Measurements from ENCODE around the gene MICAL1.
"Not testable (repeated sequence)": the region's sequence is repeated elsewhere in the genome, so short reads cannot be mapped to it uniquely, and the experiment has no call there.

Gene MICAL1

DNA sequence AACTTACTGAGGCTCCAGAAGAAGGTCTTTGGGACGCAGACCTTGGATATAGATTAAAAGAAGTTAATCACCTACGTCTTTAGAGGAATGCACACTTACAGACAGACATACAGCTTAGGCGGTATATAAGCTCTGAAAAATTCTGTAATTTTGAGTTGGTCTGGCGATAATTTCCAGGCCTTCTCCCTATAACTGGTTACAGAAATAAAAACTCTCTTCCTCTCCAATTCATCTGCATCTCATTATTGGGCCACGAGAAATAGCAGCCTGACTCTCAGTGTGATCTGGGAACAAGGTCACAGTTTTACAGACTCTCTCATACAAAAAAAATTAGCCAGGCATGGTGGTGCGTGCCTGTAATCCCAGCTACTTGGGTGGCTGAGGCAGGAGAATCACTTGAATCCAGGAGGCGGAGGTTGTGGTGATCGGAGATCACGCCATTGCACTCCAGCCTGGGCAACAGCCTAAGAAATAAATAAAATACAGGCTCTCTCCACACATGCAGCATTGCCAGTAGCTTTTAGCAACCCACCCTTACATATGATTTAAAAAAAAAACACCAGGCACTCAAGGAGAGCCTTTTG is 22.7 kb upstream of the MICAL1 start:
- in situ Hi-C loops (cut with MboI; ENCODE audit: low sequenced_read_pairs): no loop called here

DNA sequence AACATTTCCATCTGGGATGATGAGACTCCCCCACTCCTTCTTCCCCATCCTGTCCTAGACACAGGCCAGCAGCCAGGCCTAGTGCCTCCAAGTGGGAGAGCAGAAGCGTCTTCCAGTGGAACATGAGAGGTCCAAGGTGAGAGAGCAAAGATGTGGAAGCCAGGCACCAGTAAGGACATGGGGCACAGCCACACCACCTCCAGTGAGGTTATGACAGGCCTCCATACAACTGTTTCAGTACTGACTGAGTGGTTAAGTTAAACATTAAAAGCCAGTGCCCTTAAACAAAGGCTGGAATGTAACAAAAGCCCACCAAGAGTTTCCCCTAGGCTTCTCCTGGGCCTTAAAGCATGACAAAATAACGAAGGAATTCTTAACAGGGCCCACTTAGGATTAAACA is 22.2 kb upstream of the MICAL1 start:
- in situ Hi-C loops (cut with MboI; ENCODE audit: low sequenced_read_pairs): no loop called here

DNA sequence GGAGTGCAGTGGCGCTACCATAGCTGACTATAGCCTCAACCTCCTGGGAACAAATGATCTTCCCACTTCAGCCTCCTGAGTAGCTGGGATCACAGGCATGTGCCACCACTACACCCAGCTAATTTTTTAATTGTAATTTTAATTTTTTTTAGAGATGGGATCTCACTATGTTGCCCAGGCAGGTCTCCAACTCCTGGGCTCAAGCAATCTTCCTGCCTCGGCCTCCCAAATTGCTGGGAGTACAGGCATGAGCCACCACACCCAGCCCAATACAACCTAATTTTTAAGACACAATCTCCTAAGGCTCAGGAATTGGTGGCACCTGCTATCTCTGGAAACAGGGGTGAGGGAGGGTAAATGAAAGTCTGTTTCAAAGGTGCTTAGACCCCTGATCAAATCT is 21.6 kb upstream of the MICAL1 start:
- in situ Hi-C loops (cut with MboI; ENCODE audit: low sequenced_read_pairs): no loop called here

DNA sequence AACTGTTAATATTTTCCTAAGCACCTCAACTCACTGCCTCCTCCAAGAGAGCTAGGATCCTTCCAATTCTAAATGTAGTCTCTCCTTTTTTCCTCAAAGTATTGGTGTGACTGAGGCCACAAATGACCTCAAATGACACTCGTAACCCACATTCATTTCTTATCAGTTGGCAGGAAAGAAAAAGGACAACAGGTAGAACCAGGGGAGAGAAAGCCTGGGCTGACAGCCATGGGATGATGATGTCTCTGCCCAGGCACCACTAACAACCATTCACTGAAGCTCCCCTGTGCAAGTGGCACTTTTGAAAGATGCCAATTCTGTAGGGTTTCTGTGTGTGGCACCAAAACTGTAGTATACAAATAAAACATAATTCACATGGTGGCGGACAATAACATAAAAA is 20.1 kb upstream of the MICAL1 start:
- in situ Hi-C loops (cut with MboI; ENCODE audit: low sequenced_read_pairs): no loop called here

DNA sequence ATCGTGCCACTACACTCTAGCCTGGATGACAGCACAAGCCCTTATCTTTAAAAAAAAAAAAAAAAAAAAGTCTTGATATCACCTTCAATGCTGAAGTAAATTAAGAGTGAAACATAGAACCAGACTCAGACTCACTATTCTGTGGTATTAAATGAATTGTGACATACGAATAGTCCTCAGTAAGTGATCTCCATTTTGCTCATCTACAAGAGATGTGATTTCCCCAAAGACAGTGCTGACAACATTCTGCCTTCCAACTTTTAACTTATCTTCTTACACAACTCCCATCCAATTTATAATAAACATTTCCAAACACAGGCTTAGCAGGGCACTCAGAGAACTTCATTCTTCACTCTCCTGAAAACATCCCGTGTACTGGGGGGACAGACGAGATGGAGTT is 19.4 kb upstream of the MICAL1 start:
- in situ Hi-C loops (cut with MboI; ENCODE audit: low sequenced_read_pairs): no loop called here

DNA sequence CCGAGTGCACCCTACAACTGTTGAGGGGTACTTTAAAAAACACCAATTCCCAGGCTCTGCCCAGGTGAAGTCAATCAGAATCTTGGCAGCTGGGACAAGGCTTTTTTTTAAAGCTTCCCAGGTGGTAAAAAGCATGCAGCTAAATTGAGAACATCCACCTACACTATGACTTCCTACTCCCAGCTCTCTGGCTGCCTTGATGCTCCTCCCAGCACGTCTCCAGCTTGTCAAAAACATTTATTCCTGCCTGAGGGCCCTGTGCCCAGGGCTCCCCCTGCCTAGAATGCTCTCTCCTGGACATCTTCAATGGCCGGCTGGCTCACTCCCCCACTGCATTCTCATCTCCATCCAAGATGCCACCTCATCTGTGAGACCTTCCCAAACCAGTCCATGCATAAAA is 17.5 kb upstream of the MICAL1 start:
- in situ Hi-C loops (cut with MboI; ENCODE audit: low sequenced_read_pairs): no loop called here

DNA sequence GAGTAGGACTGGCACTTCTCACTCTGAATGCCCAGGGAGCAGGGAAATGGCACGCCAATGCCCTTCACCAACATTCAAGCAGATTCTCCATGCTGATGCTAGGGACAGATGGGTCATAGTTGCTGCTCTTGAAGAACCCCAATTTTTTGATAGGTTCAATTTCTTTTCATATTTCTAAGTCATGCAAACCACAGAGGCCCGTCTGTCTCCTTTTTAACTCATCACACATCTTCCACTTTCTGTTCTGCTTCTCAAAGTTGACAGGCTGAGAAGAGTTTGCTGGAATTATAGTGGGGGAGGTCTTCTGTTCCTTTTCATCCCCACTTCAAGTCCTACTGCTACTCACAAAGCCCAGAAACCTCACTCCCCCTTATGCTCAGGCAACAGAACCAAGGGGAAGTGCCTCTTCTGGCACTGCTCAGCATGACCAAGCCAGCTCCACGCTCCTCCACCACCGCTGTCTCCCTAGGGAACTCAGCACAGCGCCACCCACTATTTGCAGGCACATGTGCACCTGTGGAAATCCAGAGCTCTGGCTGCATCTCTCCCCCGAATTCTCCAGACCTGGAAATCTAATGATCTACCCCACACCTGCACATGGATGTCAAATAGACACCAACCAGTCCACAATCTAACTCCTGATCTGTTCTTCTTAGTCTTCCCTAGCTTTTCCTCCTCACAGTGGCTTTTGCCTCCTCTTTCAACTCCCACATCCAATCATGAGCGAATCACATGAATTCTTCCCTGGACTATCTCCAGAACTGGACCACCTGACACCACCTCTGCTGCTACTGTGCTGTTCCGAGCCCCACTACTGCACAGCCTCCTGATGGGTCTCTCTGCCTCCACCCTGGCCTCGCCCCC is 16.8 kb upstream of the MICAL1 start:
- in situ Hi-C loops (cut with MboI; ENCODE audit: low sequenced_read_pairs): no loop called here

DNA sequence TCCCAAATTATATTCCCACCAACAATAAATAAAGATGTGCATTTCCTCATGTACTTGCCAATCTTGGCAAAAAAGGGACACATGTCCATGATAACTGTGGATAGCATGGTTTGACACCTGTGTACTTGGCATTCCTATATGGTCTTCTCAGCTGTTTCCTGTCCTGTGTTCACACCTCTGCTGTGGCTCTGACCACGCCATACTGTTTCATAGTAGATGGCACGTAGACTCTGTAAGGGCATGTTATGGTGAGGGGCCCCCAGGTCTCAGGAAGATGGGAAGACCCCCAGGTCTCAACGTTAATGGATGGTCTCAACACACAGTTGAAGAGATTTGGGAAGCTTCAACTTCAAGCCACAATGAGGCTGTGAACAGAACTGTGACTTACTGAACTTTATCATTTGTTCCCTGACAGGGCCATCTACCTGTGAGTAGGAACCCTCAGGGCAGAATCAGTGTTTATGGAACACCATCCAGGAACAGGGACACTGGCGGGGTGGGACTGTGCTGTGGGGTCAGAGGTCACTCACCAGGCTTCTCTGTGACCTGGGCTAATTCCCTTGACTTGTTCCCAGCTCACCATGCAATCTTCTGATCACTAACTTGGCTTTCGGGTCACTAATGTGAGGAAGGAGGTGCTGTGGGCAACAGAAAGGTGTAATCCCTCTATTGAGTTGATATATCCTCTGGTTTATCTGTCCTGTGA is 15.7 kb upstream of the MICAL1 start:
- in situ Hi-C loops (cut with MboI; ENCODE audit: low sequenced_read_pairs): no loop called here

DNA sequence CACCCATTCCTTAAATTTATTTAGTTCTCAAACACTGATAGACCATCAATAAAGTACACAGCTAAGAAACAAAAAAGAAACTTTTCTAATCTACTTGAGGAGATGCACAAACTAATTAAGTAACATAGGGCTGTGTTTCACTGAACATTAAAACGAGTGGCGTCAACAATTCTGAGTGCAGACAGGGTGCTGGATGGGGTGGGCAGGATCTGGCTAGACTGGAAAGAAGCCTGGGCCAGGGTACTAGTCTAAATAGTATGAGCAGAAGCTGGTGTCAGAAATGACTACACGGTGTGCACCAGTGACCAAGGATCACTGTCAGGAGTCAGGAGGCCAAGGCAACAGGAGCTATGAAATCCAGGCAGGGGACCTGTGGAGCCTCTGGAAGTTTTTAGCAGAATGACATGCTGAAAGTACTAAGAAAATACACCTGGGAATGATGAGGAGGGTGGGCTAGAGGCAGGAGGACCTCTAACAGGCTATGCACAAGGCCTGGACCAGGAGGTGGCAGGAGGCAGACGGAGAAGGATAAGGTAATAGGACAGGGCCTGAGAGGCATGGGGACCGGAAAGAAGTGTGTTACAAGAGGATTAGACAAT is 14.1 kb upstream of the MICAL1 start:
- in situ Hi-C loops (cut with MboI; ENCODE audit: low sequenced_read_pairs): no loop called here

DNA sequence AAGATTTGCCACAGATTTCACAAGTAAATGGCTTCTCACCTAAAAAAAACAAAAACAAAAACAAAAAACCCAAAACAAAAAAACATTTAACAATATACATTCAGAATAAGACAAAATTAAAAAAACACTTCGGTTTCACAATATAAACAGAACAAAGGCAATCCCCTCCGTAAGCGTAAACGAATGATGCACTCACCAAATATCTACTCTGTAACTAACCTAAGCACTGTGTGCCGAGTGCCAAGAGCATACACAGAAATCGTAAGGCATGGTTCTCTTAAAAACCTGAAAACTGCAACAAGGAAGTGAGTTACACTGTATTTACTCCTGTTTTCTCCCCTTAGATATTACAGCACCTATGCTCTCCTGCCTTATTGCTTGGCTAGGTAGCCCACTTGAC is 12.1 kb upstream of the MICAL1 start:
- in situ Hi-C loops (cut with MboI; ENCODE audit: low sequenced_read_pairs): no loop called here

DNA sequence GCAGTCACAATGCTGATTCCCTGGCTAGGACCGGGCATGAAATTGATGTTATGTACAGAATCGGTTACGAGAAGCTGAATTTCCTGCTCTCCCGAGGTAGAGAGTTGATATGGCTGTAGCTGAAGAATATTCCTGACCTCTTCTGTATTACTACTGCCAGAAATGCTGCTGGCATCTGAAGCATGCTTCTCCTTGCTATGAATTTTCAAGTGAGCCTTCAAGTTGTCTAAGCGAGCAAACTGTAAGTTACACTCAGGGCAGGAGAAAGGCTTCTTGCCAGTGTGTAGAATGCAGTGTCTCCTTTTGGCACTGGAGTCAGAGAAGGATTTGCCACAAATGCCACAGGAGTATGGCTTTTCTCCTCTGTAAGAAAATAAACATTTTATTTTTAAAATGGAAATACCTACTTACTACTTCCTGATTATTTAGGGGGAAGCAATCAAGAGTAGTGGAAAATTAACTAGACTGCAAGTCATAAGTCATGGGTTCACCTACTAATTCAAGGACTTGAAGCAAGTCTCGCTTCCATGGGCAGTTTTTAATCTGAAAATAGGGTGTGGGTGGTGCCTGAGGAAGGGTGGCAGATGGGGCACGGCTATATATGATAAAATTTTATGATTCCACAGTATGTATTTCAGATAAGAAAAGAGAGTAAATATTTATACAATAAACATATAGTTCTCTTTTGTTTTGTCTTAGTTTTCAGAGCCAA is 10.8 kb upstream of the MICAL1 start:
- in situ Hi-C loops (cut with MboI; ENCODE audit: low sequenced_read_pairs): no loop called here

DNA sequence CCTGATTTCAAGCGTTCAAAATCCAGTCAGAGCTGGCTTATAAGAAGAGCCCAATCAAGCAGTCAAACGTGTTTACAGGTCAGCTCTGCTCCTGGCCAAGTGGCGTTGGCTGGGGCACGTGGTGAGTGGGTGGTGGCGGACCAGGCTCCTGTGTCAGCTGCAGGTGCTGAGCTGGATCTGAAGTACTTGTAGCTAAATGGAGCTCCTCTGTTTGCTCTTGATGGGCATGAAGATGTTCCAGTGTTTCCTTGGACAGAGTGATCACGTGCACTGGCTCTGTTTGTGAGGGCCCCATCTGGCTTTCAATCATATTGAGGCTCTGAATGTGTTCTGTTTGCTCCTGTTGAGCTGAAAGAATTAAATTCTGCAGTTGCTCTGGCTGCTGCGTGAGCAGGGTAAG is 10.2 kb upstream of the MICAL1 start:
- in situ Hi-C loops (cut with MboI; ENCODE audit: low sequenced_read_pairs): no loop called here

DNA sequence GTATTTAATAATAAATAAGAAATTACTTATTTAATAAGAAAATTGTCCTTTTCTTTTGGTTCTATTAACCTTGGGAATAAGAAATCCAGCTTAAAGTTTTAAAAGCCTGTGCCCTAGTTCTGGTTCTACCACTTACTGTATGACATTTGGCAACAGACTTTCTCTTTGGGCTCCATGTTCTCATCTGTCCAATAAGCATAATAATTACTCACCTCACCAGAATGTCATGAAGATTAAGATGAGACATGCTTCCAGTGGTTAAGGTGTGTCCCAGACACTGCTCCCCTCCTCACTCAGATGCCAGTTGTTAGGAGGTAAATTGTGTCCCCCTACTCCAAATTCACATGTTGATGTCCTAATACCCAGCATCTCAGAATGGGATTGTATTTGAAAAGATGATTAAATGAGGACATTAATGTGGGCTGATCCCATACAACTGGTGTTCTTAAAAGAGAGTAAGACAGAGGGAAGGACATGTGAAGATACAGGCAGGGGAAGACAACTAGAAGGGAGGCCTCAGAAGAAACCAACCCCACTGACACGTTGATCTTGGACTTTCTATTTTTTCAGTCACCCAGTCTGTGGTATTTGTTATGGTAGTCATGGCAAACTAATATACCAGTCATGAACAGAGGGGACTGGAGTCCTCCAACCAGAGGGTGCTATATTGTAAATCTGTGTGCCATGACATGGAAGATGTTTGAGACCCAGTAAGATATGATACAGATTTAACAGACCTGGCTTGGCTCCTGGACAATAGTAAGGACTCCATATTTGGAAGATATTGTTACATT is 6.4 kb upstream of the MICAL1 start:
- in situ Hi-C loops (cut with MboI; ENCODE audit: low sequenced_read_pairs): no loop called here

DNA sequence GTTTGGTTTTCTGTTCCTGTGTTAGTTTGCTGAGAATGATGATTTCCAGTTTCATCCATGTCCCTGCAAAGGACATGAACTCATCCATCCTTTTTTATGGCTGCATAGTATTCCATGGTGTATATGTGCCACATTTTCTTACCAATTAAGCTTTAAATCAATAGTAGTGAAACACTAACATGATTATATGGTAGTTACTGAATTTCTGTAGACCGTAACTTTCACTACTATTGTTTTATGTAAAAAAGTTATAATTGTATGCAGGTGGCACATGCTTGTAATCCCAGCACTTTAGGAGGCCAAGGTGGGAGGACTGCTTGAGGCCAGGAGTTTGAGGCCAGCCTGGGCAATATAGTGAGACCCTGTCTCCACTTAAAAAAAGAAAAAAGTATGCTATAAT is 5.6 kb upstream of the MICAL1 start:
- in situ Hi-C loops (cut with MboI; ENCODE audit: low sequenced_read_pairs): not testable (repeated sequence)

DNA sequence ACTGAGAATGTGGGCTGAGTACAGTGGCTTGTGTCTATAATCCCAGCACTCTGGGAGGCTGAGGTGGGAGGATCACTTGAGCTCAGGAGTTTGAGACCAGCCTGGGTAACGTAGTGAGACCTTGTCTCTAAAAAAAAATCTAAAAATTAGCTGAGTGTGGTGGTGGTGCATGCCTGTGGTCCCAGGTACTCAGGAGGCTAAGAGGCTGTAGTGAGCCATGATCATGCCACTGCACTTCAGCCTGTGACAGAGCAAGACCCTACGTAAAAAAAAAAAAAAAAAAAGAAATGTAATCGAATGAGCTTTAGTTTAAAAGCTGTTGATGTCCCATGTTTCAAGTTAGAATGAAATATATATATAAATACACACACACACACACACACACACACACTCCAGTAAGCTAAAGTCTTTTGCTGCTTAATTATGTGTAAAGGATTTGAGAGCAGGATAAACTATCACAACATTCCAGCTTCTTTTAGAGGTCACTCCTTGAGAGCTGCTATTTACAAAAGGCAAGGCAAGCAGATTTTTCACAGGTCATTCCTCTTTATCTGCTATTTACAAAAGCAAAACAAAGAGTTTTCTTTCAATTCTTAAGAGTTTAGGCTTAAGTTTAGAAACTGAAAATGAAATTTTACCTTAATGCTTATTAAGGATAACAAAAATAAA is 4.7 kb upstream of the MICAL1 start:
- in situ Hi-C loops (cut with MboI; ENCODE audit: low sequenced_read_pairs): no loop called here

DNA sequence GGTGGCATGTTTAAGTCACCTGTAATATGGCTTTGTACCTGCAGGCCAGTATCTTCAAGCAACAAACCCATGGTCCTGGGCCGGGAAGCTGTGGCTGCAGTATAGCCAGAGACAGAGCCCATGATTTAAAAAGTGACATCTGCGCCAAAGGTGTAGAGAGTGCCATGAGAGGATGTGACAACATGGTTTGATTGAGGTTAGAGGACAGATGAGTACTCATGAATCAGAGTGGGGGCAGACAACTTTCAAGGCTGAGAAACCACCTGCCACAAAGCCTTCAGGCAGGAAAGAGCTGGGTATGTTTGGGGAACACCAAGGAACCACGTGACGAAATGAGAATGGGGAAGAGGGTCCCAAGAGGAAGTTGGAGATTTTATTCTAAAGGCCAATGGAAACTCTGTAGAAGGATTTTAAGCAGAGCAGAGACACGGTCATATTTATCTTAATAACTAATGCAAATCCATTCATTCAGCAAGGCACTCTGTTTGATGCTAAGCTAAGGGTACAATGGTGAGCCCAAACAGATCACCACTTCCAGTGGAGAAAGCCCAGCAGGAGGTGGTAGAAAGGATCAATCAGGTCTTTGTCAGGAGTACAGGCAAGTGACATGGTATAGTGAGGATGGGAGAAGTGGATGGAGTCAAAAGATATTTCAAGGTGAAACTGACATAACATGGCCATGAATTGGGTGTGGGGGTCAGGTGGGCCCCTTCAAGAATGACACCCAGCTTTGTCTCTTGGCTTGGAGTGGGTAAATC is 3.4 kb upstream of the MICAL1 start:
- in situ Hi-C loops (cut with MboI; ENCODE audit: low sequenced_read_pairs): no loop called here

DNA sequence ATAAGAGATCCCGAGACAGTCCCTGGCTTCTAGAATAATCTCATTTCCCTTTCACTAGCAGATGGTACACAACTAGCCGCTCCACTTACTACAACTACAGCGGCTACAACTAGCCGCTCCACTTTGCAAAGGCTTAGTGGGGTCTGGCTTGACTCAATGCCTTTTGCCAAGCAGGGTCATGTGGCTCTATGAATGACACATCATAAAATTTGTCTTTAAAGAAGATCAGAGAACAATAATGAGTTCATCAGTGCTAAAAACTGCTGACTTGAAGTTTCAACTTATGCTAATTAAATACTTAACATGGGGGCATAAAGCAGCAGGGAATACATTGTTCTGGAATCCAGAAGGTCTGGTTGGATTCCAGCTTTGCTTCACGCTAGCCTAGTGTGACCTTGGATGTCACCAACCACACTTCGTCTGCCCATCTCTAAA is 2.0 kb upstream of the MICAL1 start:
- in situ Hi-C loops (cut with MboI; ENCODE audit: low sequenced_read_pairs): no loop called here

DNA sequence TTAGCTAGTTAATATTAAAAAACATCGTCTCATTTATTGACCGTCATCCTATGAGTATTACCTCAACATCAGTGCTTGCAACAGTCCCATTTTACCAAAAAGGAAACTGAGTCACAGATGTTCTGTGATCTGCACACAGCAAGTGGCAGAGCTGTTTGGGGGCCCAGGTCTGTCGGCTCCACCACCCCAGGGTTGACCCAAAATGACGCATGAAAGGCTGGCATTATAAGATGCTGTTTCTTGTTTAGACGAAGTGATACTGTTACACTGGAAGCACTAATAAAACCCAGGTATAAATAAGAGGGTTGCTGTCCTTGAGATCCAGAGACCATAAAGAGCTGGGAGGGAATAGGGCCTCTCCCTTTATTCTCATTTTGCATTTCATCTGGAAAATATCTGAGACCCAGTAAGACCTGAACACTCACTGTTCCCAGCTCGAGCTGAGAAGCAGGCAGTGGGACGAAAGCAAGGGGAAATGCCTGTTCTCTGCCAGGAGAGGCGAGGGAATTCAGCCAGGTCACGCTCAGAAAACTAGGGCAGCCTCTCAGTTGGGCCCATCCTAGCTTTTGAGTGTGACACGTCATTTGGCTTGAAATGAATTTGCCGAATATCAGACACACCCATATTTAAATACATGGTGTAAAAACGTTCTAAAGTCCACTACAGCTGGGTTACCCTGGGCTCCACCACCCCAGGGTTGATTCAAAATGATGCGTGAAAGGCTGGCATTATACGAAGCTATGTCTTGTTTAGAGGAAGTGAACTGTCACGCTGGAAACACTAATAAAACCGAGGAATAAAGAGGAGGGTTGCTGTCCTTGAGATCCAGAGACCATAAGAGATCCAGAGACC is 1.4 kb upstream of the MICAL1 start:
- in situ Hi-C loops (cut with MboI; ENCODE audit: low sequenced_read_pairs): no loop called here
